ENCODE measurements around the gene RPL35. TPM values are rescaled to one million over a fixed set of nuclear protein-coding genes. Genes with fewer than 3 reads are reported as not detected.
"Not testable (repeated sequence)": the region's sequence is repeated elsewhere in the genome, so short reads cannot be mapped to it uniquely, and the experiment has no call there.

The RPL35 gene
- total RNA-seq, 1 donor from 2014 or later = 386 TPM

- ATAC-seq = no peak
- DNase-seq (ENCODE audit: low spot score) = no peak
These were observed 8.1 kb downstream of the RPL35 start for GRCh38 chr9:124853605-124854143.

GRCh38 chr9:124852829-124853531 is 8.8 kb downstream of the RPL35 start, which contains the start of gene WDR38:
WDR38 (plus strand) TSS chr9:124853460; CDS start chr9:124853532, 72 bp downstream.
- DNase-seq (ENCODE audit: low spot score) = peak; percentile 78
- peak; percentile 91 for ATAC-seq

GRCh38 chr9:124852121-124852828 is 9.5 kb downstream of the RPL35 start:
- DNase-seq (ENCODE audit: low spot score) = no peak
- ATAC-seq = no peak

GRCh38 chr9:124849801-124850200 is 12.0 kb downstream of the RPL35 start:
- ATAC-seq = no peak
- no peak for DNase-seq (ENCODE audit: low spot score)

- DNase-seq (ENCODE audit: low spot score) = no peak
- no peak for ATAC-seq
These were observed 14.8 kb downstream of the RPL35 start for GRCh38 chr9:124846969-124847368.

- ATAC-seq; DNase-seq (ENCODE audit: low spot score): not testable (repeated sequence)
These were observed 15.3 kb downstream of the RPL35 start for GRCh38 chr9:124846467-124846866.

- no peak for DNase-seq (ENCODE audit: low spot score)
- ATAC-seq = no peak
These were observed 17.5 kb downstream of the RPL35 start for GRCh38 chr9:124844291-124844690.

- no peak for ATAC-seq
- no peak for DNase-seq (ENCODE audit: low spot score)
These were observed 18.2 kb downstream of the RPL35 start for GRCh38 chr9:124843456-124844034.

GRCh38 chr9:124841075-124841821 is 20.5 kb downstream of the RPL35 start:
- DNase-seq (ENCODE audit: low spot score) = no peak
- ATAC-seq = no peak

- no peak for ATAC-seq
These were observed 21.4 kb downstream of the RPL35 start for GRCh38 chr9:124840300-124840833.

GRCh38 chr9:124839612-124840299 is 22.0 kb downstream of the RPL35 start:
- peak; percentile 24 for ATAC-seq
- no peak for DNase-seq (ENCODE audit: low spot score)

More at GRCh38 chr9:124840300-124840833, 21.4 kb downstream of the RPL35 start:
- DNase-seq (ENCODE audit: low spot score) = no peak

GRCh38 chr9:124838567-124839275 is 23.0 kb downstream of the RPL35 start:
- ATAC-seq; DNase-seq (ENCODE audit: low spot score): not testable (repeated sequence)

- not testable (repeated sequence) for ATAC-seq; DNase-seq (ENCODE audit: low spot score)
These were observed 23.6 kb downstream of the RPL35 start for GRCh38 chr9:124838132-124838531.

- peak; percentile 16 for ATAC-seq
- no peak for DNase-seq (ENCODE audit: low spot score)
These were observed 26.7 kb downstream of the RPL35 start for GRCh38 chr9:124835026-124835557.

GRCh38 chr9:124834591-124834990 is 27.2 kb downstream of the RPL35 start:
- ATAC-seq = no peak
- DNase-seq (ENCODE audit: low spot score) = no peak

- ATAC-seq = peak; percentile 71
- no peak for DNase-seq (ENCODE audit: low spot score)
These were observed 30.0 kb downstream of the RPL35 start for GRCh38 chr9:124831642-124832364.

- DNase-seq (ENCODE audit: low spot score) (no peak), ATAC-seq (no peak)
These were observed 31.2 kb downstream of the RPL35 start for GRCh38 chr9:124830593-124830992.

GRCh38 chr9:124829334-124829669 is 32.5 kb downstream of the RPL35 start:
- DNase-seq (ENCODE audit: low spot score) (no peak), ATAC-seq (no peak)
